HCT116 (cell line): ENCODE data around the gene C4orf51. TPM values are rescaled to one million over a fixed set of nuclear protein-coding genes. Genes with fewer than 3 reads are reported as not detected.

Source experiments
- ATAC-seq: fragments of 200-7000 bp; cut with Tn5 transposase; 2 replicates; pipeline ENCODE4 v1.9.1; 2020; ENCODE audit warnings: mild to moderate bottlenecking, moderate library complexity
- BruUV-seq: library from RNA; stranded (reverse); fragments of 400-500 nt; replicated peaks from 2 replicates; lab custom pipeline; 2021; lab: Mats Ljungman, UMichigan
- CTCF ChIA-PET: fragments of 300-600 bp; sonication (Branson Sonifier 250); formaldehyde crosslinking; loops from one replicate; lab custom pipeline; 2021; ENCODE audit warnings: antibody characterized with exemption; lab: Charles Lee
- POLR2A ChIA-PET: fragments of 300-600, 350-600 bp; sonication (Branson Sonifier 250); formaldehyde crosslinking; loops from one replicate; lab custom pipeline; 2021; ENCODE audit warnings: antibody characterized with exemption; lab: Charles Lee
- RAD21 ChIA-PET, 2 experiments: fragments of 300-600 bp; sonication (Branson Sonifier 250); formaldehyde crosslinking; loops; one replicate each; lab custom pipeline; 2023; ENCODE audit warnings: low total read pairs in 2 of 2; ENCODE audit not compliant: uncharacterized antibody in 2 of 2, unreplicated experiment in 2 of 2, low non-redundant PET in 1 of 2; lab: Charles Lee
- DNase-seq: peaks from one replicate; pipeline ENCODE4 v3.0.0-alpha.2; 2010; ENCODE audit warnings: low read depth, low spot score
- H2AFZ ChIP-seq: fragments of 200-600 bp; shearing (Covaris generic), sonication (generic); 2 replicates; pipeline ENCODE4 v1.6.1; 2017; ENCODE audit warnings: low read depth, mixed run types, mixed read lengths, antibody characterized with exemption, low read length; ENCODE audit not compliant: poor library complexity, severe bottlenecking
- H3K27ac ChIP-seq: 2 replicates; pipeline ENCODE4 v1.5.1; 2012; ENCODE audit warnings: low read depth, low read length
- H3K27me3 ChIP-seq: fragments of 200-600 bp; sonication (generic); 2 replicates; pipeline ENCODE4 v1.6.1; 2016; ENCODE audit warnings: mixed run types, low read length, mixed read lengths; ENCODE audit not compliant: insufficient read depth
- H3K36me3 ChIP-seq, 2 experiments: fragments of 200-500 bp in 1 of 2; fragments of 200-600 bp in 1 of 2; sonication (Bioruptor generic) in 1 of 2; sonication (generic) in 1 of 2; 2 replicates each; pipeline versions ENCODE4 v1.5.1 to v1.6.1; 2014 to 2016; ENCODE audit warnings: low read length in 2 of 2, inconsistent platforms in 1 of 2, mixed read lengths in 1 of 2, mixed run types in 1 of 2; ENCODE audit not compliant: insufficient read depth in 2 of 2, control insufficient read depth in 1 of 2
- H3K4me1 ChIP-seq, 2 experiments: fragments of 200-600 bp in 1 of 2; sonication (generic) in 1 of 2; 2 replicates each; pipeline versions ENCODE4 v1.5.1 to v1.6.1; 2012 to 2017; ENCODE audit warnings: low read length in 2 of 2, inconsistent platforms in 1 of 2, mild to moderate bottlenecking in 1 of 2, mixed read lengths in 1 of 2, mixed run types in 1 of 2, moderate library complexity in 1 of 2; ENCODE audit not compliant: insufficient read depth in 2 of 2, control insufficient read depth in 1 of 2
- H3K4me2 ChIP-seq: fragments of 200-600 bp; sonication (generic); 2 replicates; pipeline ENCODE4 v1.6.1; 2017; ENCODE audit warnings: mixed run types, low read length, mixed read lengths
- H3K4me3 ChIP-seq, 2 experiments: fragments of 200-600 bp in 1 of 2; sonication (generic) in 1 of 2; replicated peaks in 1 of 2; 2 replicates each; pipeline ENCODE4 v1.5.1; 2011 to 2016; ENCODE audit warnings: low read length in 2 of 2, control low read depth in 1 of 2, low read depth in 1 of 2, mild to moderate bottlenecking in 1 of 2, mixed read lengths in 1 of 2, mixed run types in 1 of 2
- H3K79me2 ChIP-seq: fragments of 200-600 bp; sonication (generic); 2 replicates; pipeline ENCODE4 v1.6.1; 2017; ENCODE audit warnings: mild to moderate bottlenecking, mixed run types, low read length, moderate library complexity, mixed read lengths; ENCODE audit not compliant: insufficient read depth
- H3K9ac ChIP-seq: fragments of 200-600 bp; sonication (generic); 2 replicates; pipeline ENCODE4 v1.6.1; 2016; ENCODE audit warnings: low read length, mixed read lengths
- H3K9me2 ChIP-seq: fragments of 200-600 bp; sonication (generic), shearing (Covaris generic); 2 replicates; pipeline ENCODE4 v1.6.1; 2017; ENCODE audit warnings: mixed run types, mild to moderate bottlenecking, moderate library complexity; ENCODE audit not compliant: insufficient read depth
- H3K9me3 ChIP-seq, 2 experiments: fragments of 200-500 bp in 1 of 2; fragments of 200-600 bp in 1 of 2; sonication (Bioruptor generic) in 1 of 2; sonication (generic) in 1 of 2; 2 replicates each; pipeline ENCODE4 v1.6.1; 2014 to 2017; ENCODE audit warnings: low read length in 2 of 2, mixed read lengths in 2 of 2, inconsistent platforms in 1 of 2, low read depth in 1 of 2, mild to moderate bottlenecking in 1 of 2, mixed run types in 1 of 2, moderate library complexity in 1 of 2; ENCODE audit not compliant: control insufficient read depth in 1 of 2, insufficient read depth in 1 of 2
- H4K20me1 ChIP-seq: fragments of 200-600 bp; sonication (generic), shearing (Covaris generic); 2 replicates; pipeline ENCODE4 v1.6.1; 2017; ENCODE audit warnings: mixed run types, mild to moderate bottlenecking, moderate library complexity; ENCODE audit not compliant: insufficient read depth
- CBX3 ChIP-seq: IDR thresholded peaks from 2 replicates; pipeline ENCODE4 v1.6.1; 2012; ENCODE audit warnings: low read depth
- CEBPB ChIP-seq: IDR thresholded peaks from 2 replicates; pipeline ENCODE4 v1.6.1; 2012; ENCODE audit warnings: low read depth
- EGR1 ChIP-seq: IDR thresholded peaks from 2 replicates; pipeline ENCODE4 v1.6.1; 2012; ENCODE audit warnings: low read depth
- ELF1 ChIP-seq: IDR thresholded peaks from 2 replicates; pipeline ENCODE4 v1.6.1; 2012; ENCODE audit warnings: low read depth, borderline replicate concordance
- EZH2phosphoT487 ChIP-seq: fragments of 200-600 bp; IDR thresholded peaks from 2 replicates; pipeline ENCODE4 v1.6.1; 2018; ENCODE audit warnings: antibody characterized with exemption, borderline replicate concordance
- FOSL1 ChIP-seq: IDR thresholded peaks from 2 replicates; pipeline ENCODE4 v1.6.1; 2012; ENCODE audit warnings: low read depth
- JUND ChIP-seq: IDR thresholded peaks from 2 replicates; pipeline ENCODE4 v1.6.1; 2012
- POLR2A ChIP-seq: IDR thresholded peaks from 2 replicates; pipeline ENCODE4 v1.7.0; 2011; ENCODE audit warnings: borderline replicate concordance; ENCODE audit not compliant: insufficient read depth, insufficient read length; ENCODE audit errors: extremely low read depth
- POLR2AphosphoS5 ChIP-seq: IDR thresholded peaks from 2 replicates; pipeline ENCODE4 v1.6.1; 2011; ENCODE audit warnings: mild to moderate bottlenecking, low read depth, low read length, moderate library complexity
- RAD21 ChIP-seq: IDR thresholded peaks from 2 replicates; pipeline ENCODE4 v1.6.1; 2012; ENCODE audit warnings: low read depth, mild to moderate bottlenecking
- YY1 ChIP-seq: IDR thresholded peaks from 2 replicates; pipeline ENCODE4 v1.6.1; 2011; ENCODE audit warnings: low read length, low read depth, moderate library complexity, mild to moderate bottlenecking; ENCODE audit not compliant: insufficient replicate concordance; ENCODE audit errors: extremely low read depth
- ZBTB33 ChIP-seq: IDR thresholded peaks from 2 replicates; pipeline ENCODE4 v1.6.1; 2011; ENCODE audit warnings: mild to moderate bottlenecking, low read length, moderate library complexity; ENCODE audit not compliant: insufficient replicate concordance; ENCODE audit errors: extremely low read depth
- ZNF274 ChIP-seq: fragments of 200-500 bp; sonication (Bioruptor generic); IDR thresholded peaks from 2 replicates; pipeline ENCODE4 v1.6.1; 2014; ENCODE audit warnings: mild to moderate bottlenecking, low read depth, low read length, inconsistent platforms
- intact Hi-C: fragments of 100-400 bp; cut with micrococcal nuclease; formaldehyde crosslinking; loops from 2 replicates; pipeline ENCODE4 v1.10.0; 2022
- total RNA-seq: library from RNA; stranded (reverse); gene quantifications from one replicate; pipeline ENCODE4 v1.2.1, GENCODE V29; 2021; ENCODE audit not compliant: unreplicated experiment
- TF ChIP-seq, protein P1 (sequence below), 3 experiments: fragments of 200-600 bp in 1 of 3; sonication (generic) in 1 of 3; IDR thresholded peaks in 2 of 3; conservative IDR thresholded peaks in 1 of 3; 2 replicates each; pipeline ENCODE4 v1.5.1; 2012 to 2017; ENCODE audit warnings: low read depth in 2 of 3, low read length in 2 of 3, antibody characterized with exemption in 1 of 3, borderline replicate concordance in 1 of 3, control low read depth in 1 of 3, mild to moderate bottlenecking in 1 of 3, mixed read lengths in 1 of 3, mixed run types in 1 of 3, moderate library complexity in 1 of 3; ENCODE audit not compliant: insufficient read depth in 1 of 3
- TF ChIP-seq, protein P2 (sequence below): IDR thresholded peaks from 2 replicates; pipeline ENCODE4 v1.6.1; 2012
- TF ChIP-seq, protein P3 (sequence below): IDR thresholded peaks from 2 replicates; pipeline ENCODE4 v1.6.1; 2012

Gene C4orf51
- total RNA-seq, 1 experiment from 2014 or later = not detected

DNA sequence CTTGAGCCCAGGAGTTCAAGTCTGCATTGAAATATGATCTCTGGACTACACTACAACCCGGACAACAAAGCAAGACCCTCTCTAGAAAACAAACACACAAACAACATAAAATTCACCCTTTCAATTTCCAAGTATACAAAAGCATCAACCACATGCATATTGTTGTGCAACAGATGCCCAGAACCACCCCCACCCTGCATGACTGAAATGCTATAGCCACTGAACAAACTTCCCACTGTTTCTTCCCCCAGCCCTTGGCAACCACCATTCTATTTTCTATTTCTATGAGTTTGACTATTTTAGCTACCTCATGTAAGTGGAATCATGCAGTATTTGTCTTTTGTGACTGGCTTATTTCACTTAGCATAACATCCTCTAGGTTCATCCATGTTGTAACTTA, 14.2 kb upstream of the C4orf51 start (continued):
- no peak for TF ChIP-seq ZBTB33
- TF ChIP-seq EGR1 = no peak
- TF ChIP-seq, protein P1, sequence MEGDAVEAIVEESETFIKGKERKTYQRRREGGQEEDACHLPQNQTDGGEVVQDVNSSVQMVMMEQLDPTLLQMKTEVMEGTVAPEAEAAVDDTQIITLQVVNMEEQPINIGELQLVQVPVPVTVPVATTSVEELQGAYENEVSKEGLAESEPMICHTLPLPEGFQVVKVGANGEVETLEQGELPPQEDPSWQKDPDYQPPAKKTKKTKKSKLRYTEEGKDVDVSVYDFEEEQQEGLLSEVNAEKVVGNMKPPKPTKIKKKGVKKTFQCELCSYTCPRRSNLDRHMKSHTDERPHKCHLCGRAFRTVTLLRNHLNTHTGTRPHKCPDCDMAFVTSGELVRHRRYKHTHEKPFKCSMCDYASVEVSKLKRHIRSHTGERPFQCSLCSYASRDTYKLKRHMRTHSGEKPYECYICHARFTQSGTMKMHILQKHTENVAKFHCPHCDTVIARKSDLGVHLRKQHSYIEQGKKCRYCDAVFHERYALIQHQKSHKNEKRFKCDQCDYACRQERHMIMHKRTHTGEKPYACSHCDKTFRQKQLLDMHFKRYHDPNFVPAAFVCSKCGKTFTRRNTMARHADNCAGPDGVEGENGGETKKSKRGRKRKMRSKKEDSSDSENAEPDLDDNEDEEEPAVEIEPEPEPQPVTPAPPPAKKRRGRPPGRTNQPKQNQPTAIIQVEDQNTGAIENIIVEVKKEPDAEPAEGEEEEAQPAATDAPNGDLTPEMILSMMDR (IDR thresholded peaks at IDR 0.05 in 2 of 3, conservative IDR thresholded peaks at IDR 0.05 in 1 of 3; ENCODE audit: borderline replicate concordance in 1 of 3, insufficient read depth in 1 of 3, low read depth in 2 of 3, low read length in 2 of 3) = no peak

GRCh38 chr4:145670422-145670821, 9.5 kb upstream of the C4orf51 start:
- Histone ChIP-seq H3K36me3 (no peaks in the 10 kb centered on the region), H3K9me3 (no peaks in the 10 kb centered on the region), H3K4me1 (no peaks in the 10 kb centered on the region), H4K20me1 (no peaks in the 10 kb centered on the region), H3K4me2 (no peak overlapping the region), H3K27me3 (no peaks in the 10 kb centered on the region), H3K9ac (no peak overlapping the region), H3K27ac (no peak overlapping the region), H2AFZ (no peak overlapping the region), H3K4me3 (no peak overlapping the region), H3K9me2 (no peaks in the 10 kb centered on the region), H3K79me2 (no peaks in the 10 kb centered on the region)
- RAD21 ChIA-PET = no interaction called here
- no TSS peak for BruUV-seq
- POLR2A ChIA-PET = no interaction called here
- intact Hi-C loops = no loop called here
- no peak for ATAC-seq
- no peak for DNase-seq
- CTCF ChIA-PET = no interaction called here
- TF ChIP-seq POLR2AphosphoS5 = no peak
- TF ChIP-seq EZH2phosphoT487 = no peak
- TF ChIP-seq, protein P1 (IDR thresholded peaks at IDR 0.05 in 2 of 3, conservative IDR thresholded peaks at IDR 0.05 in 1 of 3; ENCODE audit: borderline replicate concordance in 1 of 3, insufficient read depth in 1 of 3, low read depth in 2 of 3, low read length in 2 of 3) = no peak
- no peak for TF ChIP-seq CBX3
- TF ChIP-seq JUND = no peak
- TF ChIP-seq, protein P2, sequence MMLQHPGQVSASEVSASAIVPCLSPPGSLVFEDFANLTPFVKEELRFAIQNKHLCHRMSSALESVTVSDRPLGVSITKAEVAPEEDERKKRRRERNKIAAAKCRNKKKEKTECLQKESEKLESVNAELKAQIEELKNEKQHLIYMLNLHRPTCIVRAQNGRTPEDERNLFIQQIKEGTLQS = no peak
- no peak for TF ChIP-seq RAD21
- TF ChIP-seq ZNF274 = no peak
- TF ChIP-seq POLR2A = no peak
- no peak for TF ChIP-seq YY1
- no peak for TF ChIP-seq ELF1
- no peak for TF ChIP-seq CEBPB
- TF ChIP-seq ZBTB33 = no peak
- TF ChIP-seq EGR1 = no peak
- no peak for TF ChIP-seq FOSL1
- TF ChIP-seq, protein P3, sequence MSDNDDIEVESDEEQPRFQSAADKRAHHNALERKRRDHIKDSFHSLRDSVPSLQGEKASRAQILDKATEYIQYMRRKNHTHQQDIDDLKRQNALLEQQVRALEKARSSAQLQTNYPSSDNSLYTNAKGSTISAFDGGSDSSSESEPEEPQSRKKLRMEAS = no peak
